ENCODE measurements around the gene AP1S2.
A peak's percentile ranks its signal among the peaks of the same experiment; 100 is the strongest.

The AP1S2 gene

DNA sequence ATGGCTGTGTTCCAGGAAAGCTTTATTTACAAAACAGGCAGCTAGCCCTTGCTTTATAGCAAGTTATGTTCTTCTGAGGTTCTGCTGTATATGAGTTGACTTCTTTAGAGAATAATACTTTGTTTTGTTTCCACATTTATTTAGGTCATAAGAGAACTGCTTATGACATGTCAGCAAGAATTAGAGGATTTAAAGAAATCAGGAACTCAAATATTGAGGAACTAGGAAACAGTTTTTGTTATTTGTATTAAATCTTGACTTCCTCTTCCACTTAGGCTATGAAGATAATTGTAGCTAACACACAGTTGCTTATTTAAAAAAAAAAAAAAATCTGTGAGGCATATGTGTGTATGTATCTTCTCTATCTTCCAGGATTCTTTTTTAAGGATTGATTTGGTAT is 50.0 kb downstream of the AP1S2 start:
- DNase-seq: no peak

DNA sequence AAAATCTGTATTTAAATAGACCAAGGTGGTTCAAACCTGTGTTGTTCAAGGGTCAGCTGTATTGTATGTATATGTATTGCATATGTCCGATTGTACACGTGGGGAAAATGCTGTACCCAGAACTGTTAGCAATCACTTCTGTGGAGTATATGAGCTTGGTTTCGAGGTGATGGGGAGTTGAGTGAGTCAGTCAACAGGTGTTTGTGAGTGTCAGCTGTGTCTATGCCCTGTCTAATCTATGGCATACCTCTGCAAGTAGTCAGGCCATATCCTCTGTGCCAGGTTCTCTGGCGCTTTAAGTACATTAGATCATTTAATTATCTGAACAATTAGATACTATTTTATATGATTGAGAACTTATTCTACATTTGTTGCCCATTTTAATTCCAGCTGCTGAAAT is 56.9 kb downstream of the AP1S2 start:
- no peak for DNase-seq

DNA sequence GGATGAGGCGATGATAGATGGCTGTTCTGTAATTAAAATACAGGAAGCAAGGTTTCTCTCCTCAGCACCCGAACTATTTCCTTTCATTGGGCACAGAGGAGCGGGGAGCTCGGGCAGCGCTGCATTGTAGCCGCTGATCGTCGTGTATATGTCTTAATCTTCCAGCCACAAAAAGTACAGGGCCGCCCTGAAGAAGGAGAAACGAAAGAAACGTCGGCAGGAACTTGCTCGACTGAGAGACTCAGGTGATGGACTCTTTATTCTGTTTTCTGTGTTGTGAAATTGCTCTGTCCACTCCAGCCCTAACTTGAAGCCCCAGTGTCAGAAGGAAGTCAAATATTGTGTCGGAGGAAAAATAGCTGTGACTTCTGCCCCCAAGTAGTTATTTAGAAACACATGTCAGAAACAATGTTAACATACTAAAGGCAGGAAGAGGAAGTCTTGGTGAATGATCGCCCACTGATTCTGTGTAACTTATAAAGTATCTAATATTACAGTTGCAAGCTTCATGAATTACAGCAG is 63.8 kb downstream of the AP1S2 start:
- DNase-seq: no peak

DNA sequence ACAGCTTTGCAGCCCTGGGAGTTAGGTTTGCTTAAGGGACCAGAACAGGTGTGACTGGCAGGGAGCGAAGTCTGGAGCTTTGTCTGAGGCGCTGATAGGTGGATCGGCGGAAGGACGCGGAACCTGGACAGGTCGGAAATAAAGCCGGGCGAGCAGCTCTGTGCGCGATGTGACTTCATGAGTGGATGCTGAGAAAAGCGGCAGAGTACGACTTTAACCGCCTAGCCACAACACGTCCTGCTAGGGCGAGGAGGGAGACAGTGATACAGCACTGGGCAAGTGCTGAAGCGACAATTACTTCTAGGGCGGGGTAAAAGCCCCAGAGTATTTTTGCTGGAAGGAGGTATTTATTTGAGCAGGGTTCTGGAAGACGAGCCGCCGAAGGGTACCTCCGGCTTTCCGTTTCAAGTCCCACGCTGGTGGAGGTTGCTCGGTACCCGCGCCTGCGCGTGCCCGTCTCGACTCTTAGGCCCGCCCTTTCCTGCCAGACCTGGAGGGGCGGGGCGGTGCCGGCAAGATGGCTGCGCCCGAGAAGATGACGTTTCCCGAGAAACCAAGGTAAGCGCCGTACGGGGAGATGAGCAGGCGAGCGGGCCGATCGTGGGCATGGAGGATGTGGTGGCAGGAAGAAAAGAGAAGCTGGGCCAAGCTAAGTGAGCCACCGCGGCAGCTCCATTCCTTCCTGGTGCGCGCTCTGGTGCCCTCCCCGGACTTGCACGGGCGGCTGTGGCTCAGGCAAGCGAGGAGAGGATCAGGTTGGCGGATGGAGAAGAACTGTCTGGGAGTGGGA is 64.4 kb downstream of the AP1S2 start, which contains the start of gene ZRSR2:
Gene ZRSR2, plus strand, starts transcription at position 506 of the 790 bp plus-strand sequence. Its CDS starts 12 bp downstream, at position 518.
- DNase-seq: peak; percentile 79

DNA sequence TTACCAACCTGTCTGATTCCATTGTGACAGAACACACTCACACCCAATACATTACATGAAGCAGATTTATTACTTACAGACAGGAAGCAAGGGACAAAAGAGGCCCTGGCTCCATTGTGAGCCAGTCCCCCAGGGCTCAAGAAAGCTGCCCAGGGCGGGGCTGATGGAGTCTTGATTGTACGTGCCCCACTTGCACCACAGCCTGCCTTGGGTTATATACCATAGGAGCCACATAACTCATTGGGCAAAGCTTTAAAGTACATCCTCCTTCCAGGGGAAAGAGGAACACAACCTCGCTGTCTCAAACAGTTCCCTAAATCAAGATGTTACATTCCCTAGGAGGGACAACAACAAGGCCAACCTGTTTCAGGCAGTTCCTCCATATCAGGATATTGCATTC is 67.7 kb downstream of the AP1S2 start:
- no peak for DNase-seq

DNA sequence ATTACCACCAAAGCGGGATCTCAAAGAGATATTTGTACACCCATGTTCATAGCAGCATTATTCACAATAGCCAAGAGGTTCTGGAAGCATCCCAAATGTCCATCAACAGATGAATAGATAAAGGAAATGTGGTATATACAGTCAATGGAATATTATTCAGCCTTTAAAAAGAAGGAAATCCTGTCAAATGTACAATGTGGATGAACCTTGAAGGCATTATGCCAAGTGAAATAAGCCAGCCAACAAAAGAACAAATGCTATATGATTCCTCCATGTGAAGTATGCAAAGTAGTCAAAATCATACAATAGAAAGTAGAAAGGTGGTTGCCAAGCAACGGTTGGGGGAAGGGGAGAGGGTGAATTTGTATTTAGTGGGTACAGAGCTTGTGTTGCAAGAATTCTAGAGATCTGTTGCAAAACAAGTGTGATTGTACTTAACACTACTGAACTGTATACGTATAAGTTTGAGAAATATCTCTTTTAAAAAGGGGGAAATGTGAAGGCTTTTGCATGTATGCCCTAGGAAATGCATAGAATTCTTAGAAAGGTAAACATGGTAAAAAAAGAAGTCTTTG is 69.3 kb downstream of the AP1S2 start:
- no peak for DNase-seq

DNA sequence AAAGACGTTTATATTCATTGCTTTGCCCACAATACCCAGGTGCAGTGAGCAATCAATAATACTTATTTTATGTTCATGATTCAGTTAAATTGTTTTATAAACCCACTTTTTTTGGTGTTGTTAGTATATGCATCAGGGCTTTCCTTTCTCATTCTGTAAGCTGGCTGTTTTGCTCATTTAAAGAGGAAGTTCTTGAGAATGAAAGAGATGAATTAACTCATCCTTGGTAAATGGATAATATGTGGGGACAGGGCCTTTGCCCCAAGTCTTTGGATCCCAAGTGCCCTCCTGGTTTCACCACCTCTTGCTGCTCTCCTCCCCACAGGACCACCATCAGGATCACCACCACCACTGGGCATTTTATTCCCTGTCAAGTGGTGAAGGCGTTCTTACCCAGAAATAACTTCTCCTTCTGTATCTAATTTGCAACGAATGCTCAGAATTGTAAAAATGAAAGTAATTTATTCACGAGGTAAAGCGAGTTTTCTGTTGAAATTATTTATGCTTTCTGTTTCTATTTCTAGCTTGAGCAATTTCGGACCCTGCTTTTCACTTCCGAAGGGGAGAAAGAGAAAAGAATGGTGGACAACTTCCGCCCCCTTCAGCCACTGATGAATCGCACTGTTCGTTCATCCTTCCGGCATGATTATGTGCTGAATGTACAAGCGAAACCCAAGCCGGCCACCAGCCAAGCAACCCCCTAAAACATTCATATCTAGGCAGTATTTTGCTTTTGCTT is 72.5 kb downstream of the AP1S2 start:
- DNase-seq: no peak

All from NCI-H510A (cell line).